ENCODE measurements around the gene PIGW.
"Not testable (repeated sequence)": the region's sequence is repeated elsewhere in the genome, so short reads cannot be mapped to it uniquely, and the experiment has no call there.

Gene PIGW

GRCh38 chr17:36508439-36508838 is 26.3 kb upstream of the PIGW start:
- not testable (repeated sequence) for DNase-seq (ENCODE audit: low read depth)

GRCh38 chr17:36509272-36509985 is 25.4 kb upstream of the PIGW start:
- DNase-seq (ENCODE audit: low read depth): no peak

- no peak for DNase-seq (ENCODE audit: low read depth)
Measured at GRCh38 chr17:36510636-36511035, 24.2 kb upstream of the PIGW start.

GRCh38 chr17:36511216-36511615 is 23.6 kb upstream of the PIGW start:
- no peak for DNase-seq (ENCODE audit: low read depth)

- DNase-seq (ENCODE audit: low read depth): no peak
Measured at GRCh38 chr17:36512641-36513040, 22.1 kb upstream of the PIGW start.

GRCh38 chr17:36514856-36515255 is 19.9 kb upstream of the PIGW start:
- DNase-seq (ENCODE audit: low read depth): no peak

GRCh38 chr17:36515837-36516236 is 18.9 kb upstream of the PIGW start:
- DNase-seq (ENCODE audit: low read depth): no peak

GRCh38 chr17:36523113-36523512 is 11.7 kb upstream of the PIGW start:
- DNase-seq (ENCODE audit: low read depth): no peak

- DNase-seq (ENCODE audit: low read depth): no peak
Measured at GRCh38 chr17:36524428-36524876, 10.3 kb upstream of the PIGW start.

- DNase-seq (ENCODE audit: low read depth): no peak
Measured at GRCh38 chr17:36525113-36525512, 9.7 kb upstream of the PIGW start.

- DNase-seq (ENCODE audit: low read depth): no peak
Measured at GRCh38 chr17:36525888-36526287, 8.9 kb upstream of the PIGW start.

GRCh38 chr17:36527621-36528250 is 7.1 kb upstream of the PIGW start:
- no peak for DNase-seq (ENCODE audit: low read depth)

GRCh38 chr17:36529121-36529520 is 5.7 kb upstream of the PIGW start:
- no peak for DNase-seq (ENCODE audit: low read depth)

GRCh38 chr17:36532435-36532975 is 2.3 kb upstream of the PIGW start:
- no peak for DNase-seq (ENCODE audit: low read depth)

- peak; percentile 19 for DNase-seq (ENCODE audit: low read depth)
Measured at GRCh38 chr17:36533935-36534839, 600 bp upstream of the PIGW start.

- DNase-seq (ENCODE audit: low read depth): no peak
Measured at GRCh38 chr17:36535669-36536081, 888 bp downstream of the PIGW start.

- no peak for DNase-seq (ENCODE audit: low read depth)
Measured at GRCh38 chr17:36540696-36541095, 5.9 kb downstream of the PIGW start.

- no peak for DNase-seq (ENCODE audit: low read depth)
Measured at GRCh38 chr17:36542755-36543154, 8.0 kb downstream of the PIGW start.

- no peak for DNase-seq (ENCODE audit: low read depth)
Measured at GRCh38 chr17:36544044-36544306, 9.2 kb downstream of the PIGW start.

GRCh38 chr17:36544307-36545076 is 9.7 kb downstream of the PIGW start, which contains the start of gene GGNBP2:
Gene GGNBP2, plus strand, starts transcription at chr17:36544919. Its CDS starts 806 bp downstream, at chr17:36545725.
- peak; percentile 77 for DNase-seq (ENCODE audit: low read depth)

GRCh38 chr17:36545077-36545464 is 10.3 kb downstream of the PIGW start:
- no peak for DNase-seq (ENCODE audit: low read depth)
